NCI-H345 treated with DMSO at 0.1 percent for 48 hours (cell line): ENCODE measurements around the gene NEBL.

ENCODE experiments used
- DNase-seq: peaks from one replicate; lab custom pipeline; 2025; ENCODE audit not compliant: unreplicated experiment; lab: John Stamatoyannopoulos, UW

Gene NEBL

GRCh38 chr10:20870834-20871233 is 26.3 kb downstream of the NEBL start:
- no peak for DNase-seq

- DNase-seq = no peak
Observed at GRCh38 chr10:20863008-20863407, 34.1 kb downstream of the NEBL start.

GRCh38 chr10:20858292-20859124 is 38.6 kb downstream of the NEBL start:
- no peak for DNase-seq

- DNase-seq = no peak
Observed at GRCh38 chr10:20856484-20856883, 40.6 kb downstream of the NEBL start.

GRCh38 chr10:20855398-20856038 is 41.6 kb downstream of the NEBL start:
- no peak for DNase-seq

- no peak for DNase-seq
Observed at GRCh38 chr10:20853276-20853675, 43.8 kb downstream of the NEBL start.

GRCh38 chr10:20852303-20852702 is 44.8 kb downstream of the NEBL start:
- no peak for DNase-seq

- no peak for DNase-seq
Observed at GRCh38 chr10:20847512-20847911, 49.6 kb downstream of the NEBL start.

- DNase-seq = no peak
Observed at GRCh38 chr10:20846263-20846662, 50.8 kb downstream of the NEBL start.

GRCh38 chr10:20841419-20841818 is 55.7 kb downstream of the NEBL start:
- DNase-seq = no peak

GRCh38 chr10:20839910-20840309 is 57.2 kb downstream of the NEBL start:
- DNase-seq = no peak

GRCh38 chr10:20839141-20839540 is 58.0 kb downstream of the NEBL start:
- DNase-seq = no peak

- no peak for DNase-seq
Observed at GRCh38 chr10:20836401-20836800, 60.7 kb downstream of the NEBL start.

GRCh38 chr10:20835335-20835734 is 61.8 kb downstream of the NEBL start:
- no peak for DNase-seq

- no peak for DNase-seq
Observed at GRCh38 chr10:20834825-20835224, 62.3 kb downstream of the NEBL start.

- no peak for DNase-seq
Observed at GRCh38 chr10:20822825-20823224, 74.3 kb downstream of the NEBL start.

GRCh38 chr10:20817646-20818045 is 79.5 kb downstream of the NEBL start:
- no peak for DNase-seq

GRCh38 chr10:20817116-20817515 is 80.0 kb downstream of the NEBL start:
- no peak for DNase-seq

GRCh38 chr10:20814116-20814515 is 83.0 kb downstream of the NEBL start:
- no peak for DNase-seq

GRCh38 chr10:20811131-20811530 is 86.0 kb downstream of the NEBL start:
- DNase-seq = no peak

- DNase-seq = no peak
Observed at GRCh38 chr10:20809631-20810030, 87.5 kb downstream of the NEBL start.

GRCh38 chr10:20806487-20806886 is 90.6 kb downstream of the NEBL start:
- no peak for DNase-seq

- DNase-seq = no peak
Observed at GRCh38 chr10:20797290-20797689, 99.8 kb downstream of the NEBL start.
